ENCODE measurements around the gene MAP1LC3B2.
"Not testable (repeated sequence)": the region's sequence is repeated elsewhere in the genome, so short reads cannot be mapped to it uniquely, and the experiment has no call there.

MAP1LC3B2 gene

GRCh38 chr12:116561181-116561821 lies 2.1 kb downstream of the MAP1LC3B2 start:
- DNase-seq, result no peak

GRCh38 chr12:116562090-116562489 lies 2.9 kb downstream of the MAP1LC3B2 start:
- DNase-seq, result no peak

GRCh38 chr12:116563262-116563661 lies 4.1 kb downstream of the MAP1LC3B2 start:
- no peak for DNase-seq

GRCh38 chr12:116564080-116564479 lies 4.9 kb downstream of the MAP1LC3B2 start:
- DNase-seq, result no peak

- not testable (repeated sequence) for DNase-seq
These were observed 6.0 kb downstream of the MAP1LC3B2 start for GRCh38 chr12:116565221-116565620.

- DNase-seq, result no peak
These were observed 6.8 kb downstream of the MAP1LC3B2 start for GRCh38 chr12:116565963-116566362.

GRCh38 chr12:116568203-116568602 lies 9.0 kb downstream of the MAP1LC3B2 start:
- no peak for DNase-seq

- DNase-seq, result no peak
These were observed 11.9 kb downstream of the MAP1LC3B2 start for GRCh38 chr12:116571089-116571488.

GRCh38 chr12:116573776-116574175 lies 14.6 kb downstream of the MAP1LC3B2 start:
- DNase-seq, result no peak

GRCh38 chr12:116575754-116576153 lies 16.6 kb downstream of the MAP1LC3B2 start:
- DNase-seq, result not testable (repeated sequence)

- DNase-seq, result no peak
These were observed 18.0 kb downstream of the MAP1LC3B2 start for GRCh38 chr12:116577154-116577561.

- DNase-seq, result no peak
These were observed 18.9 kb downstream of the MAP1LC3B2 start for GRCh38 chr12:116578051-116578450.

GRCh38 chr12:116582610-116583009 lies 23.4 kb downstream of the MAP1LC3B2 start:
- no peak for DNase-seq

- no peak for DNase-seq
These were observed 24.0 kb downstream of the MAP1LC3B2 start for GRCh38 chr12:116583129-116583694.

- no peak for DNase-seq
These were observed 28.1 kb downstream of the MAP1LC3B2 start for GRCh38 chr12:116587270-116587669.

GRCh38 chr12:116588390-116589028 lies 29.3 kb downstream of the MAP1LC3B2 start:
- DNase-seq, result no peak

- no peak for DNase-seq
These were observed 30.4 kb downstream of the MAP1LC3B2 start for GRCh38 chr12:116589581-116589980.

- DNase-seq, result no peak
These were observed 31.4 kb downstream of the MAP1LC3B2 start for GRCh38 chr12:116590561-116590960.

GRCh38 chr12:116591855-116592637 lies 32.9 kb downstream of the MAP1LC3B2 start:
- DNase-seq, result no peak

GRCh38 chr12:116592731-116593130 lies 33.5 kb downstream of the MAP1LC3B2 start:
- no peak for DNase-seq

GRCh38 chr12:116594325-116595038 lies 35.3 kb downstream of the MAP1LC3B2 start:
- DNase-seq, result no peak

GRCh38 chr12:116595186-116595585 lies 36.0 kb downstream of the MAP1LC3B2 start:
- no peak for DNase-seq

All from right kidney (tissue), 1 donor.